CD4-positive, alpha-beta T cell treated with Interleukin-10 for 1 hour (primary cell): ENCODE data around the gene SERPINE1.
"Not testable (repeated sequence)": the region's sequence is repeated elsewhere in the genome, so short reads cannot be mapped to it uniquely, and the experiment has no call there.

Source experiments
- DNase-seq: peaks from one replicate; pipeline ENCODE4 v3.0.0-alpha.2; 2020

Gene SERPINE1

DNA sequence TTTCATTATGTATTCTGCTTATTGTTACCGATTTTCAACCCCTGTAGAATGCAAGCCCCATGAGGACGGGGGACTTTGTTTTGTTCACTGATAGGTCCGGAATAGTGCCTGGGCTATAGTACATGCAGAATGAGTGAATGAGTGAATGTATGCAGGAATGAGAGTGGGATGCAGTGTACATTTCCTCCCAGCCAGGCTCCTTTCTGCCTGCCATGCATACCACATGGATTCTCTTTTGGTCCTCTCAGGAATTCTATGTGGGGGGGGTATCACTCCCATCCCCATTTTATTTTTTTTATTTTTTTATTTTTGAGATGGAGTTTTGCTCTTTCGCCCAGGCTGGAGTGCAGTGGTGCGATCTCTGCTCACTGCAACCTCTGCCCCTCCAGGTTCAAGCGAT, 24.9 kb upstream of the SERPINE1 start:
- no peak for DNase-seq

GRCh38 chr7:101103701-101104100, 23.2 kb upstream of the SERPINE1 start:
- not testable (repeated sequence) for DNase-seq

DNA sequence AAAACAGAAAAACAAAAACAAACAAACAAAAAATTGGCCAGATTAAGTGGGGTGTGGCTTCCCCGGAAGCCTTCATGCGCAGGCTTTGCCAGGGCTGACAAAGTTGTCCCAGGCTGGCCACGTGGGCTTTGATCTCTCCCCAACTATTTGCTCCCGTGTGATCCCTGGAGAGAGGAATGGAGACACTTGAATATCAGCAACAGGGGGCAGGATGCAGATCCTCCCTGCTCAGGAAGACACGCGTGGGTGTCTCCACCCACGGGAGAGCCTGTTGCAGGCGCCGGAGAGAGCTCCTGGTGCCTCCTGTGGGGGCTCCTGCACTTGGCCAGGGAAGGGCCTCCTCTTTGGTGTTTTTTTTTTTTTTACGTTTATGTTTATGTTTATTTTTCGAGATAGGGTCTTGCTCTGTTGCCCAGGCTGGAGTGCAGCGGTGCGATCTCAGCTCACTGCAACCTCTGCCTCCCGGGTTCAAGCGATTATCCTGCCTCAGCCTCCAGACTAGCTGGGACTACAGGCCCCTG, 22.7 kb upstream of the SERPINE1 start:
- DNase-seq = no peak

GRCh38 chr7:101104799-101105198, 22.1 kb upstream of the SERPINE1 start:
- no peak for DNase-seq

DNA sequence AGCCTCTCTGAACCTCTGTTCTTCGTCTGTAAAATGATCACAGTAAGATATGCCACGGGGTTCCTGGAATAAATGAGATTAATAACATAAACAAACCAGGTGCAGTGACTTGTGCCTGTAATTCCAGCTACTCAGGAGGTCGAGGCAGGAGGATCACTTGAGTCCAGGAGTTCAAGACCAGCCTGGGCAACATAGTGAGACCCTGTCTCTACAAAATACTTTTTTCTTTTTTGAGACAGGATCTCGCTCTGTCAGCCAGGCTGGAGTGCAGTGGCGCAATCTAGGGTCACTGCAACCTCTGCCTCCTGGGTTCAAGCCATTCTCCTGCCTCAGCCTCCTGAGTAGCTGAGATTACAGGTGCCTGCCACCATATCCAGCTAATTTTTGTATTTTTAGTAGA, 21.7 kb upstream of the SERPINE1 start:
- not testable (repeated sequence) for DNase-seq

GRCh38 chr7:101106386-101106785, 20.5 kb upstream of the SERPINE1 start:
- DNase-seq = no peak

GRCh38 chr7:101108330-101108857, 18.5 kb upstream of the SERPINE1 start:
- no peak for DNase-seq

- no peak for DNase-seq
These were observed 17.9 kb upstream of the SERPINE1 start for GRCh38 chr7:101108961-101109360.

GRCh38 chr7:101109368-101109767, 17.5 kb upstream of the SERPINE1 start:
- DNase-seq = no peak

- DNase-seq = no peak
These were observed 15.6 kb upstream of the SERPINE1 start for GRCh38 chr7:101111261-101111660.

DNA sequence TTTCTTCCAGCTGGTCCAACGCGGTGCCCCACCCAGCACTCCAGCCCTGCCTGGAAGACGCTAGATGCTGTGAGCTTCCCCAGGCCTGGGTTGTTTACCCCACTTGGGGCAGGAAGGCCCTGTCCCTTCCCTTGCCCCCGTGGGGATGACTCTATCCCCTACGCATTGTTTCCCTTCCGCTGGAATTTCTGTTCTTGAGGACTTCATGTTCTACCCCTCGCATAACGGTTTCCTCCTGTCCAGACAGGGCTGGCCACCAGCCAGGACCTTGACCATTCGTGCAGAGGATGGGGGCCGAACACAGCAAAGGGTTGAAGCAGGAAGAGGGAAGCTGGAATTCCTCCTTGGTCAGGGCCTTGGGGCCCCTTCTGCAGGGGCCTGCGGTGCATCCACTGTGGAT, 14.7 kb upstream of the SERPINE1 start:
- DNase-seq = no peak

GRCh38 chr7:101113140-101113539, 13.8 kb upstream of the SERPINE1 start:
- DNase-seq = not testable (repeated sequence)

- DNase-seq = no peak
These were observed 13.1 kb upstream of the SERPINE1 start for GRCh38 chr7:101113836-101114235.

DNA sequence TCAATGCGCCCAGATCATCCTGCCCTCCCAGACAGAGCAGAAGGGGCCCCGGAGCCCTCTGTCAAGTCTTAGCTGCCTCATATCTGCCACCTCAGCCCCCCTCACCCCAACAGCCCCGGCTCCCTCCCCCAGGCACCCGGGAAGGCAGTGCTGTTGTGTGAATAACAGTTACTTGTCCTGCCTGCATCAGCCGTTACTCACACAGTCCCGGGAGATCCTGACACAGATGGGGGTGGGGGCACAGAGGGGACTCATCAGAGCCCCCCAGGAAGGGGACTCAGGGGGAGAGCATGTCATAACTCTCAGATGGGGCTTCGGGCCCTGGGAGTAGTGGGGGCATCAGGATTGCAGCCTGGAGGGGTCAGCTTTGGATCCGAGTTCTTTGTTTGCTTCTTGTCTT, 12.4 kb upstream of the SERPINE1 start:
- DNase-seq = no peak

DNA sequence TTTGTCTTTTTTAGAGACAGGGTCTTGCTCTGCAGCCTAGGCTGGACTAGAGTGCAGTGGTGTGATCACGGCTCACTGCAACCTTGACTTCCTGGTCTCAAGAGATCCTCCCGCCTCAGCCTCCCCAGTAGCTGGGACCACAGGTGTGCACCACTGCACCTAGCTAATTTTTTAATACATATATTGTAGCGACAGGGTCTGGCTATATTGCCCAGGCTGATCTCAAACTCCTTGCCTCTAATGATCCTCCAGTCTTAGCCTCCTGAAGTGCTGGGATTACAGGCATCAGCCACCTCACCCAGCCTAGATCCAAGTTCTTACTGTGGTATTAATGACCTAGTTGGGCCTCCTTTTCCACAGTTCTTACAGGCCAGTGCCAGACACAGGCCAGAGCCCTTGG, 11.7 kb upstream of the SERPINE1 start:
- DNase-seq = no peak

DNA sequence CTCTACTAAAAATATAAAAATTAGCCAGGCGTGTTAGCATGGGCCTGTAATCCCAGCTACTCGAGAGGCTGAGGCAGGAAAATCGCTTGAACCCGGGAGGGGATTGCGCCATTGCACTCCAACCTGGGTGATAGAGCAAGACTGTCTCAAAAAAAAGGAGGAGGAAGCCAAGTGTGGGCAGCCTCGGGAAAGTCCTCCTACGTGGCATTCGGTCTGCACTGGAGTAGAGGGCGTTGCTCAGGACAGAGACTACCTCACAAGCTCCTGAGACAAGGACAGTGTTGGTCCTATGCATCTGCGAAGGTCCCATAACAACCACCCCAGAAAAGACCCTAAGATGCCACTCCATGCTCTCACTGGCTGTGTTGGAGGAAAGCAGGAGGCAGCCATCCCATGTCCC, 10.0 kb upstream of the SERPINE1 start:
- no peak for DNase-seq

- DNase-seq = no peak
These were observed 8.0 kb upstream of the SERPINE1 start for GRCh38 chr7:101118856-101119255.

DNA sequence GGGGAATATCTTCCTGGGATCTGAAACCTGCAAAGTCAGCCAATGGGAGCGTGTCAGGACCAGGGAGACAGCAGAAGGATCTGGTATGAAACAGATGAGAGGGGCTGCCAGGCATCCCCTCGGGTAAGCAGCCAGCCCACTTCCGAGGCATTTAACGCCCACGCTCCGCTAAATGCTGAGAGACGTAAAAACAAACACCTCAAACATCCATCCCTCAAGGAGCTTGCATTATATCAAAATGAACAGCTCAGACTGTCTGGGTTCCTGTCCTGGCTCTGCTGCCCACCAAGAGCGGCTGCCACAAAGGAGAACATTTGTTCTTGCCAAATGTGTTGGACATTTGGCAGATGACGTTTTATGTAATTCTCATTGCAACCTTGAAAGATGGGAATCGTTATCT, 7.0 kb upstream of the SERPINE1 start:
- DNase-seq = no peak

- no peak for DNase-seq
These were observed 6.6 kb upstream of the SERPINE1 start for GRCh38 chr7:101120315-101120714.

DNA sequence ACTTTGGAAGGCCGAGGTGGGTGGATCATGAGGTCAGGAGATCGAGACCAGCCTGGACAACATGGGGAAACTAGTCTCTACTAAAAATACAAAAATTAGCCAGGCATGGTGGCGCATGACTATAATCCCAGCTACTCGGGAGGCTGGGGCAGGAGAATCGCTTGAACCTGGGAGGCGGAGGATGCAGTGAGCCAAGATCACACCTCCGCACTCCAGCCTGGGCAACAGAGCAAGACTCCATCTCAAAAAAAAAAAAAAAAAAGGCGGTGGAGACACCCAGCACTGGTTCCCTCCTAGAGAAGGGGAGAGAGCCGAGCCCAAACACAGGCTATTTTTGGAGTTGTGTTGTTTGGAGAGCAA, 5.3 kb upstream of the SERPINE1 start:
- not testable (repeated sequence) for DNase-seq

DNA sequence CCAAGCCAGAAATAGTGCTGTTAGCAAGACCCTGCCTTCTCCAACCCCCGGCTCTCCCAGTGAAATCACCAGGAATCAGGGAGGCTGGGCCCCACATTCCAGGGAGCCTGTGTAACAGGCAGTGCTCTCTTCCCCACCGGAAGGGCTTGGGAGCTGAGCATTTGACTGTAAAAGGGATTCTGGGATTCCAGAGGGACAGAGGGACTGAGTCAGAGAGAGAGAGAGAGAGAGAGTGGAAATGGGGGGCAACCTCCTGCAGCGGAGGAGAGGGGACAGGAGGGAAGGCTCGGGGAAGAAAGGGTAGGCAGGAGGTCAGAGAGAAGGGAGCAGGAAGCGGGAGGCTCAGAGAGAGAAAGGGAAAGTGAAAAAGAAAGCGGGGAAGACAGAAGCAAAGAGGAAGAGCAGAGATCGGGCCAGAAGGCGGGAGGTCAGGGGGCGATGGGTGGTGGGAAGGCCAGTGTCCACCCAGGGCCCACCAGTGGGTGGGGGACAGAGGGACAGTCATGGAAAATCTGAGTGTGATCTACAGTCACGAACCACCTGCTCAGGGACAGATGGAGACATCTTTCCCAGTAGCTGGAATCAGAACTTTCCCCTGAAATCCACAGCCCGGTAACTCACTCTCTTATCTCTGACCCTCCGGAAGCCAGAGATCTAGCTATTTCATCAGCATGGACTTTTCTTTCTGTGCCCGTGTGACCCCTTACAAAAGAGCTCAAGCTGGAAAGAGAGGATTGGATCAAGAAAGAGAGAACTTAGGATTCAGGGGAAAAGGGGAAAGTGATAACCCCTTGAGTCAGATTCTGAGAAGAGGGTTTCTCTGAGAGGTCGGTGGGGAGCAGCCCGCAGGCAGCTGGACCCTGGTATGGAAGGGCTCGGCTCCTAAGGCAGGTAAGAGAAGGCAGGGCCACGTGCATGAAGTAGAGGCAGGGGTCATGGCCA, 4.6 kb upstream of the SERPINE1 start:
- no peak for DNase-seq

- DNase-seq = no peak
These were observed 3.8 kb upstream of the SERPINE1 start for GRCh38 chr7:101122933-101123702.

GRCh38 chr7:101123703-101124068, 3.2 kb upstream of the SERPINE1 start:
- no peak for DNase-seq
